ENCODE measurements around the gene FAM227B.

DNA sequence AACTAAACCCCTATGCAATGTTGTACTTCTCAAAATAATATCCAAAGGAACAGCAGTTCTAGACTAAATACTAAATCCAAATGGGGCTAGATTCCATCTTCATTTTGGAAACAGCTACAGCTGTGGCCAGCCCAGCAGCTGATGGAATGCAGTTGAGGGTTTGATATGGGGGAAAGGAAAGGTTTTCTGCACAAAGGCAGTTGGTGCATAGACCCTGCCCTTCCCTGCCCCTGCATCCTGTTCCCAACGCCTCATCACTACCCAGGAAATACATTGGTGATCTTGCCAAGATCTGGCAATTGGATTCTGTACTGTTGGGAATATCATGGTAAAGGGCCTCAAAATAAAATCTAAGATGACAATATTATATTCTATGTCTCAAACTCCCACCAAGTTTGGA is 44.1 kb upstream of the FAM227B start:
- TF ChIP-seq, protein P1, sequence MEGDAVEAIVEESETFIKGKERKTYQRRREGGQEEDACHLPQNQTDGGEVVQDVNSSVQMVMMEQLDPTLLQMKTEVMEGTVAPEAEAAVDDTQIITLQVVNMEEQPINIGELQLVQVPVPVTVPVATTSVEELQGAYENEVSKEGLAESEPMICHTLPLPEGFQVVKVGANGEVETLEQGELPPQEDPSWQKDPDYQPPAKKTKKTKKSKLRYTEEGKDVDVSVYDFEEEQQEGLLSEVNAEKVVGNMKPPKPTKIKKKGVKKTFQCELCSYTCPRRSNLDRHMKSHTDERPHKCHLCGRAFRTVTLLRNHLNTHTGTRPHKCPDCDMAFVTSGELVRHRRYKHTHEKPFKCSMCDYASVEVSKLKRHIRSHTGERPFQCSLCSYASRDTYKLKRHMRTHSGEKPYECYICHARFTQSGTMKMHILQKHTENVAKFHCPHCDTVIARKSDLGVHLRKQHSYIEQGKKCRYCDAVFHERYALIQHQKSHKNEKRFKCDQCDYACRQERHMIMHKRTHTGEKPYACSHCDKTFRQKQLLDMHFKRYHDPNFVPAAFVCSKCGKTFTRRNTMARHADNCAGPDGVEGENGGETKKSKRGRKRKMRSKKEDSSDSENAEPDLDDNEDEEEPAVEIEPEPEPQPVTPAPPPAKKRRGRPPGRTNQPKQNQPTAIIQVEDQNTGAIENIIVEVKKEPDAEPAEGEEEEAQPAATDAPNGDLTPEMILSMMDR (conservative IDR thresholded peaks at IDR 0.05 in 1 of 2, IDR thresholded peaks at IDR 0.05 in 1 of 2; ENCODE audit: low read depth in 1 of 2, low read length in 2 of 2), result no peak
- TF ChIP-seq EZH2 (IDR thresholded peaks at IDR 0.05; ENCODE audit: low read length, missing control alignments), result no peak
